Breast epithelium (tissue), 4 donors: ENCODE data around the gene LY6G6D. TPM values are rescaled to one million over a fixed set of nuclear protein-coding genes. Genes with fewer than 3 reads are reported as not detected.
A peak's percentile ranks its signal among the peaks of the same experiment; 100 is the strongest.

Experiments
- DNase-seq, 2 donors: peaks; one replicate each; pipeline ENCODE4 v3.0.0-alpha.2; 2019; ENCODE audit warnings: low spot score in 2 of 2
- H3K27ac ChIP-seq, 2 donors: fragments of 200-600 bp; sonication (generic) in 1 of 2; one replicate each; pipeline ENCODE4 v1.5.1; 2016 to 2019; ENCODE audit warnings: mild to moderate bottlenecking in 1 of 2
- H3K27me3 ChIP-seq, 2 donors: fragments of 200-600 bp; sonication (generic) in 1 of 2; one replicate each; pipeline versions ENCODE4 v1.5.1 to v1.6.0; 2017 to 2019; ENCODE audit warnings: control low read depth in 1 of 2, mild to moderate bottlenecking in 1 of 2
- H3K36me3 ChIP-seq: fragments of 200-600 bp; one replicate; pipeline ENCODE4 v1.5.1; 2019
- H3K4me1 ChIP-seq, 2 donors: fragments of 200-600 bp; sonication (generic); one replicate each; pipeline ENCODE4 v1.5.1; 2016 to 2019; ENCODE audit warnings: control low read depth in 1 of 2
- H3K4me3 ChIP-seq, 3 donors: fragments of 200-600 bp; sonication (generic); 1 replicate in 2 of 3; 2 replicates in 1 of 3; pipeline ENCODE4 v1.5.1; 2016 to 2019; ENCODE audit warnings: mild to moderate bottlenecking in 3 of 3, moderate library complexity in 2 of 3
- H3K9me3 ChIP-seq, 2 donors: fragments of 200-600 bp; sonication (generic) in 1 of 2; one replicate each; pipeline ENCODE4 v1.5.1; 2016 to 2019; ENCODE audit warnings: control low read depth in 1 of 2
- CTCF ChIP-seq, 3 donors: fragments of 450-650 bp; IDR thresholded peaks; one replicate each; pipeline ENCODE4 v1.5.1; 2016 to 2017; ENCODE audit warnings: antibody characterized with exemption in 3 of 3, mild to moderate bottlenecking in 3 of 3, moderate library complexity in 3 of 3
- POLR2A ChIP-seq: fragments of 450-650 bp; IDR thresholded peaks from one replicate; pipeline ENCODE4 v1.6.1; 2016; ENCODE audit warnings: antibody characterized with exemption, mild to moderate bottlenecking, moderate library complexity
- POLR2AphosphoS5 ChIP-seq, 3 donors: sonication (generic); formaldehyde crosslinking; IDR thresholded peaks; one replicate each; pipeline ENCODE4 v1.6.1; 2017; ENCODE audit warnings: antibody characterized with exemption in 3 of 3
- intact Hi-C: fragments of 100-400 bp; cut with DNase I; formaldehyde crosslinking; loops from one replicate; pipeline ENCODE4 v1.15.1; 2023; ENCODE audit warnings: low total_unique reads
- total RNA-seq, 3 donors: library from RNA; depleted of rRNA; stranded (reverse); fragments of >200 nt; gene quantifications; one replicate each; pipeline ENCODE4 v1.1.0, GENCODE V29; 2016

The LY6G6D gene
- not detected for total RNA-seq

- intact Hi-C loops: no loop called here
- no peaks in the 10 kb centered on the region for H3K27me3 ChIP-seq
- no peak for TF ChIP-seq POLR2A
- TF ChIP-seq POLR2AphosphoS5 (IDR thresholded peaks at IDR 0.05): no peak
- TF ChIP-seq CTCF (IDR thresholded peaks at IDR 0.05): no peak
- H3K36me3 ChIP-seq: no peaks in the 10 kb centered on the region
- no peak for DNase-seq
- H3K4me3 ChIP-seq: no peak within 1 kb of the TSS
- H3K4me1 ChIP-seq: peaks cover 3 to 6% of the 10 kb centered on the region in 2 donors
- H3K9me3 ChIP-seq: no peaks in the 10 kb centered on the region
- peak within 1 kb of the TSS in 1 of 2 donors; percentile 33 for H3K27ac ChIP-seq
Measured at GRCh38 chr6:31715022-31715958, at the start of gene LY6G6D. Gene LY6G6D (plus strand): TSS chr6:31715348. CDS start chr6:31715356, 8 bp downstream.

GRCh38 chr6:31665501-31666336 lies 49.4 kb upstream of the LY6G6D start, which contains the start of gene CSNK2B:
Gene CSNK2B (plus strand): TSS chr6:31666080. CDS start chr6:31666832, 752 bp downstream.
- H3K4me3 ChIP-seq: peak within 1 kb of the TSS; percentile 65 to 87 (median 76)
- intact Hi-C loops: no loop called here
- H3K27me3 ChIP-seq: no peaks in the 10 kb centered on the region
- TF ChIP-seq POLR2AphosphoS5 (IDR thresholded peaks at IDR 0.05) (peak; percentile 67 to 95 (median 92)), CTCF (IDR thresholded peaks at IDR 0.05) (no peak), POLR2A (peak; percentile 64)
- peak; percentile 98 to 99 for DNase-seq
- H3K9me3 ChIP-seq: no peaks in the 10 kb centered on the region
- no peaks in the 10 kb centered on the region for H3K36me3 ChIP-seq
- peaks cover 10 to 25% of the 10 kb centered on the region in 2 donors for H3K4me1 ChIP-seq
- H3K27ac ChIP-seq: peak within 1 kb of the TSS; percentile 97 to 98

- peak overlapping the region; percentile 97 to 98 for H3K27ac ChIP-seq
- TF ChIP-seq CTCF (IDR thresholded peaks at IDR 0.05): no peak
- TF ChIP-seq POLR2AphosphoS5 (IDR thresholded peaks at IDR 0.05): no peak
- no peak for TF ChIP-seq POLR2A
- intact Hi-C loops: no loop called here
- no peaks in the 10 kb centered on the region for H3K9me3 ChIP-seq
- H3K36me3 ChIP-seq: no peaks in the 10 kb centered on the region
- peak overlapping the region; percentile 65 to 87 (median 76) for H3K4me3 ChIP-seq
- peaks cover 10 to 25% of the 10 kb centered on the region in 2 donors for H3K4me1 ChIP-seq
- DNase-seq: no peak
- H3K27me3 ChIP-seq: no peaks in the 10 kb centered on the region
Measured at GRCh38 chr6:31666337-31666965, 48.7 kb upstream of the LY6G6D start.

- Histone ChIP-seq H3K27me3 (no peaks in the 10 kb centered on the region), H3K36me3 (no peaks in the 10 kb centered on the region), H3K9me3 (no peaks in the 10 kb centered on the region), H3K27ac (no peak within 1 kb of the TSS), H3K4me1 (peaks cover 7 to 12% of the 10 kb centered on the region in 2 donors), H3K4me3 (no peak within 1 kb of the TSS)
- intact Hi-C loops: no loop called here
- DNase-seq: no peak
- TF ChIP-seq CTCF (IDR thresholded peaks at IDR 0.05) (no peak), POLR2AphosphoS5 (IDR thresholded peaks at IDR 0.05) (no peak), POLR2A (no peak)
Measured at GRCh38 chr6:31669676-31670075, 45.5 kb upstream of the LY6G6D start, which contains the start of gene LY6G5B. Gene LY6G5B (plus strand): TSS chr6:31669976. CDS start chr6:31670951, 975 bp downstream.
